ENCODE results near the gene MARK2. TPM values are rescaled to one million over a fixed set of nuclear protein-coding genes. Genes with fewer than 3 reads are reported as not detected.

The MARK2 gene
- total and polyA plus RNA-seq, 4 donors = 12.2 to 32.5 (median 23.9) TPM

DNA sequence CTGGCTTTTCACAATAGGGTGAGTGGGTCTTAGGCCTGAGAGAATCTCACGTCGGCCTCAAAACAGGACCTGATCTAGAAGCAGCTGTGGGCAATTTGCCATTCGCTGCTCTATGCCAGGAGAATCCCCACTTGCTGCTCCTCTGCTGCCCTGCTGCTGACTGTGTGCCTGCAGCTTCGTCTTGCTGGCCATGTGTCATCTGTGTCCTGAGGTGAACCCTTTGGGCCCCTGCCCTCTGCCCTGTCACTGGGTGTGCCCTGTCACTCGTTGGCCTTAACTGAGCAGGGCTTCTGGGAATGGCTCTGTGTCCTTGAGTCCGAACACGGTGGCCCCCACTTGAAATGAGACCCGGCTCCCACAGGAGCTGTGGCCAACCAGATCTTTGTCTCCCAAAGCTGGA, 106.1 kb downstream of the MARK2 start:
- H3K27ac ChIP-seq (ENCODE audit: low read depth, low read length) = peak overlapping the region; percentile 33
- H3K36me3 ChIP-seq (ENCODE audit: control insufficient read depth, insufficient read depth, low read length) = peaks cover 32% of the 10 kb centered on the region
- peak in 1 of 6 donors; percentile 43 for DNase-seq (ENCODE audit: low read depth in 4 of 6, low spot score in 6 of 6)
- no peaks in the 10 kb centered on the region for H3K9me3 ChIP-seq (ENCODE audit: control insufficient read depth, insufficient read depth, low read length)
- H3K27me3 ChIP-seq (ENCODE audit: control insufficient read depth, insufficient read depth, low read length) = no peaks in the 10 kb centered on the region
- WGBS (ENCODE audit: insufficient coverage) = 51% methylated on average over 8 of the region's 8 CpGs
- no peak overlapping the region for H3K4me3 ChIP-seq (ENCODE audit: low read depth, low read length)
- H3K4me1 ChIP-seq (ENCODE audit: control insufficient read depth, insufficient read depth, low read length) = peaks cover 33% of the 10 kb centered on the region

DNA sequence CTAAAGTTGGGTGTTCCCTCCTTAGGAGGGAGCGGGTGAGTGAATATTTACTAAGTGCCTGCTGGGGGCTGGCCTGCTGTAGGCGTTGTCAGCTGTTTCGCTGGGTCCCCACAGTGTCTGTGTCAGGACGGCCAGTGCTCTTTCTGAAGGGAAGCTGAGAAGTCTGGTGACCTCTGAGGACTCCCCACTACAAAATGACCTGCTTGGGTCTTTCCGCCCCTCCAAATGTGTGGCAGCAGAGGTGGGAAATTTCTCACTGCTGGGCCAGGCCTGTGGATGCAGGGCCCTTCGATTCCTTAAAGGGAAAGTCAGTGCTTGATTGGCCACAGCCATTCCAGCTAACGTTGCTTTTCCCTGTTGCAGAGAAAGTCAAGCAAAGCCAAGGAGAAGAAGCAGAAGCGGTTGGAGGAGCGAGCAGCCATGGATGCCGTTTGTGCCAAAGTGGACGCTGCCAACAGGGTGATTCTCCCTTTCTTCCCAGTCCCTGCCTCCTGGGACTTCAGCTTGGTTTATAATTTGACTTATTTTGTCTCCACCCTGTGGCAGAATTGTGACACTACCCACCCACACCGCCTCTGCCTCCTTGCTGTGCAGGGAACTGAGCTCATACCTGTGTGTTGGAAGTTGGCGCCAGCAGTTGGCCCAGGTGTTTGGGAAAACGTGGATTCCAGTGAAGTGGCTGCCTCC, 106.7 kb downstream of the MARK2 start:
- no peaks in the 10 kb centered on the region for H3K27me3 ChIP-seq (ENCODE audit: control insufficient read depth, insufficient read depth, low read length)
- WGBS (ENCODE audit: insufficient coverage) = 21% methylated on average over 11 of the region's 14 CpGs
- peaks cover 38% of the 10 kb centered on the region for H3K36me3 ChIP-seq (ENCODE audit: control insufficient read depth, insufficient read depth, low read length)
- peak; percentile 61 to 94 (median 64) for DNase-seq (ENCODE audit: low read depth in 4 of 6, low spot score in 6 of 6)
- no peak overlapping the region for H3K4me3 ChIP-seq (ENCODE audit: low read depth, low read length)
- H3K4me1 ChIP-seq (ENCODE audit: control insufficient read depth, insufficient read depth, low read length) = peaks cover 29% of the 10 kb centered on the region
- H3K27ac ChIP-seq (ENCODE audit: low read depth, low read length) = peak overlapping the region; percentile 33
- no peaks in the 10 kb centered on the region for H3K9me3 ChIP-seq (ENCODE audit: control insufficient read depth, insufficient read depth, low read length)

DNA sequence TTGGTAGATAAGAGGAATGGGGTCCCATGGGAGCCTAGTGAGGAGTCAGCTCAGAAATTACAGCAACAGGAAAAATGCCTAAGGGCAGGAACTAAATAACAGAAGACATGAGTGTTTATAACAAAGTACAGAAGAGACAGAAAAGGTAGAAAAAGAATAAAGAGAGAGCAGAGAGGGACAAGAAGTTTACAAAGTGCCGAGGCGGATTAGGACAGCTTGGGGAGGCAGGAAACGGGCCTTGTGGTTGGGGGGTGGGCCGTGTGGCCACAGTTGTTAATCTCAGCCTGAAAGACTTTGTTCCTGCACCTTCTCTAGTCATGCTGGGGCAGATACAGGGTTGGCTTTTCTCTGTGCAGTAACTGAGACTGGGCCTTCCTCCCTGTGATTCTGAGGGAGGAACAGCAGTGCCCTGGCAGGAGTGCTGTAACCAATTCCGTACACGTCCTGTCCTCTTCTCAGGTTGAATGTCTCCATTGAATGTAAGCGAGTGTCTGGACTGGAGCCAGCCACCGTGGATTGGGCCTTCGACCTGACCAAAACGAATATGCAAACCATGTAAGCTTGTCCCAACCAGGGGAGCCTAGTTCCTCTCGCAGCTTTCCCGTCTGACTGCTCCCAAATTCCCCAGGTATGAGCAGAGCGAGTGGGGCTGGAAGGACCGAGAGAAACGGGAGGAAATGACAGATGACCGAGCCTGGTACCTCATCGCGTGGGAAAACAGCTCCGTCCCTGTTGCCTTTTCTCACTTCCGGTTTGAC, 113.0 kb downstream of the MARK2 start:
- Histone ChIP-seq H3K27ac (ENCODE audit: low read depth, low read length) (no peak overlapping the region), H3K36me3 (ENCODE audit: control insufficient read depth, insufficient read depth, low read length) (peaks cover 69% of the 10 kb centered on the region), H3K9me3 (ENCODE audit: control insufficient read depth, insufficient read depth, low read length) (no peaks in the 10 kb centered on the region), H3K4me3 (ENCODE audit: low read depth, low read length) (no peak overlapping the region), H3K27me3 (ENCODE audit: control insufficient read depth, insufficient read depth, low read length) (no peaks in the 10 kb centered on the region), H3K4me1 (ENCODE audit: control insufficient read depth, insufficient read depth, low read length) (no peaks in the 10 kb centered on the region)
- no peak for DNase-seq (ENCODE audit: low read depth in 4 of 6, low spot score in 6 of 6)
- WGBS (ENCODE audit: insufficient coverage) = 79% methylated on average over 20 of the region's 20 CpGs

DNA sequence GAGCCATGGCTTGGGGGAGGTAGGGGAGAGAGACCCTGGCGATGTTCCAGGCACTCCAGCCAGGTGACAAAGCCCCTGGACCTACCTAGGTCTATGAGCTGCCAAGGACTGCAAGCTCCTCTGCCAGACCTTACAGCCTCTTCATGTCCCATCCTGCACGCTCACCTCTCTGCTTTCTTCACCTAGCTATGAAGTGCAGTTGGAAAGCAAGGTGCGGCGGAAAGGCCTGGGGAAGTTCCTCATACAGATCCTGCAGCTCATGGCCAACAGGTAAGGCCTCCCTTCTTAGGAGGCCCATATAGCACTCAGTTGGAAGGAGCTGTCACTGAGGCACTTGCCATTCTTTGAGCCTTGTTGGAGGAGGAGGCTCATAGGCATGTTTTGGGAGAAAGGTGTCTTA, 113.7 kb downstream of the MARK2 start:
- H3K27me3 ChIP-seq (ENCODE audit: control insufficient read depth, insufficient read depth, low read length) = no peaks in the 10 kb centered on the region
- no peak for DNase-seq (ENCODE audit: low read depth in 4 of 6, low spot score in 6 of 6)
- H3K9me3 ChIP-seq (ENCODE audit: control insufficient read depth, insufficient read depth, low read length) = no peaks in the 10 kb centered on the region
- H3K4me3 ChIP-seq (ENCODE audit: low read depth, low read length) = no peak overlapping the region
- no peaks in the 10 kb centered on the region for H3K4me1 ChIP-seq (ENCODE audit: control insufficient read depth, insufficient read depth, low read length)
- peaks cover 69% of the 10 kb centered on the region for H3K36me3 ChIP-seq (ENCODE audit: control insufficient read depth, insufficient read depth, low read length)
- no CpG with 5 or more reads among the region's 4 CpGs for WGBS (ENCODE audit: insufficient coverage)
- no peak overlapping the region for H3K27ac ChIP-seq (ENCODE audit: low read depth, low read length)

DNA sequence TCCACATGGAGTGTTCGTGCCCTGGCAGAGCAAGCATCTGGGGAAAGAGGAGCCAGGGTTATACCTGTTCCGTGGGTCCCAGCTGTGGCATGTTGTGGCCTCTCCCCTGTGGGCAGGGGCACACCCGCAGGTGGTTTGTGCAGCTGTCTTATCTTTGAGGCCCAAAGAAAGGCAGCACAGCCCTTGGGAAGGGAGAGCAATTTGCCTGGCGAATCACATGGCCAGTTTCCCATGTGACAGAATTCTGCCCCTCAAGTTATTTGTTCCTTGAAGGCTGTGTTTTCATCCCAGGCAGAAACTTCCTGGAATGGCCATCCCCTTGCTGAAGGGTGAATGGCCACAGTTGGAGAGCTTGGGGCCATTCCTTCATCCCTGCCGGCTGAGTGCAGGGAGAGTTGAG, 119.1 kb downstream of the MARK2 start:
- H3K4me1 ChIP-seq (ENCODE audit: control insufficient read depth, insufficient read depth, low read length) = peaks cover 5% of the 10 kb centered on the region
- H3K9me3 ChIP-seq (ENCODE audit: control insufficient read depth, insufficient read depth, low read length) = no peaks in the 10 kb centered on the region
- H3K27ac ChIP-seq (ENCODE audit: low read depth, low read length) = no peak overlapping the region
- no peak for DNase-seq (ENCODE audit: low read depth in 4 of 6, low spot score in 6 of 6)
- no peak overlapping the region for H3K4me3 ChIP-seq (ENCODE audit: low read depth, low read length)
- H3K36me3 ChIP-seq (ENCODE audit: control insufficient read depth, insufficient read depth, low read length) = peaks cover 63% of the 10 kb centered on the region
- no peaks in the 10 kb centered on the region for H3K27me3 ChIP-seq (ENCODE audit: control insufficient read depth, insufficient read depth, low read length)
- 85% methylated on average over 4 of the region's 5 CpGs for WGBS (ENCODE audit: insufficient coverage)

Small RNA genes lying within 50 kb of the gene (small RNA-seq; reads per million reads assigned to genes)
- gene AP006289.1 (ENCODE audit: low replicate concordance) (not detected), gene RN7SL596P (ENCODE audit: low replicate concordance) (not detected), gene RNU6-1306P (ENCODE audit: low replicate concordance) (not detected)

Other genes starting within 250 kb of the MARK2 start
- gene PLAAT3, start 224.7 kb upstream of the MARK2 start, total RNA-seq = 10 to 100 TPM; 40.0 to 43.5 TPM
- gene PLAAT3, start 224.7 kb upstream of the MARK2 start, polyA plus RNA-seq (ENCODE audit: insufficient read length in 2 of 2) = 10 to 100 TPM; 46.7 to 50.0 TPM
- 10 to 100 TPM; 56.1 to 74.7 TPM for gene ATL3, start 167.7 kb upstream of the MARK2 start, total RNA-seq
- gene ATL3, start 167.7 kb upstream of the MARK2 start, polyA plus RNA-seq (ENCODE audit: insufficient read length in 2 of 2) = 10 to 100 TPM; 14.0 to 14.5 TPM
- gene RTN3, start 157.6 kb upstream of the MARK2 start, total RNA-seq = 100 to 1,000 TPM; 147 to 398 TPM
- gene RTN3, start 157.6 kb upstream of the MARK2 start, polyA plus RNA-seq (ENCODE audit: insufficient read length in 2 of 2) = 100 to 1,000 TPM; 696 to 805 TPM
- gene ZFTA, start 70.3 kb upstream of the MARK2 start, total RNA-seq = 10 to 100 TPM; 10.7 to 33.8 TPM
- 10 to 100 TPM; 32.7 to 35.2 TPM for gene ZFTA, start 70.3 kb upstream of the MARK2 start, polyA plus RNA-seq (ENCODE audit: insufficient read length in 2 of 2)
- 10 to 100 TPM in 1 of 2 donors, 1 to 10 TPM in 1; 9.1 to 21.9 TPM for gene SPINDOC, start 25.7 kb upstream of the MARK2 start, total RNA-seq
- 10 to 100 TPM; 29.6 to 39.4 TPM for gene SPINDOC, start 25.7 kb upstream of the MARK2 start, polyA plus RNA-seq (ENCODE audit: insufficient read length in 2 of 2)
- 1 to 10 TPM; 3.0 to 8.9 TPM for gene RCOR2, start 78.1 kb downstream of the MARK2 start, total RNA-seq
- 10 to 100 TPM; 23.7 to 23.9 TPM for gene RCOR2, start 78.1 kb downstream of the MARK2 start, polyA plus RNA-seq (ENCODE audit: insufficient read length in 2 of 2)
- 10 to 100 TPM; 11.6 to 19.3 TPM for gene NAA40, start 99.9 kb downstream of the MARK2 start, total RNA-seq
- 10 to 100 TPM; 39.5 to 51.3 TPM for gene NAA40, start 99.9 kb downstream of the MARK2 start, polyA plus RNA-seq (ENCODE audit: insufficient read length in 2 of 2)
- 100 to 1,000 TPM; 303 to 558 TPM for gene COX8A, start 135.5 kb downstream of the MARK2 start, total RNA-seq
- gene COX8A, start 135.5 kb downstream of the MARK2 start, polyA plus RNA-seq (ENCODE audit: insufficient read length in 2 of 2) = 100 to 1,000 TPM; 391 TPM
- 10 to 100 TPM; 34.7 to 39.1 TPM for gene OTUB1, start 147.3 kb downstream of the MARK2 start, total RNA-seq
- gene OTUB1, start 147.3 kb downstream of the MARK2 start, polyA plus RNA-seq (ENCODE audit: insufficient read length in 2 of 2) = 100 to 1,000 TPM; 114 to 134 TPM
- gene FLRT1, start 196.8 kb downstream of the MARK2 start, total RNA-seq = 1 to 10 TPM; 6.7 to 7.0 TPM
- 10 to 100 TPM; 16.5 to 21.0 TPM for gene FLRT1, start 196.8 kb downstream of the MARK2 start, polyA plus RNA-seq (ENCODE audit: insufficient read length in 2 of 2)